Activated CD4-positive, alpha-beta memory T cell treated with anti-CD3 and anti-CD28 coated beads for 36 hours (primary cell): ENCODE measurements around the gene ERGIC1. TPM values are rescaled to one million over a fixed set of nuclear protein-coding genes. Genes with fewer than 3 reads are reported as not detected.

ENCODE experiments used
- CTCF ChIA-PET: fragments of 350-600 bp; sonication (Branson Sonifier 250); formaldehyde crosslinking; loops from one replicate; lab custom pipeline; 2021; ENCODE audit warnings: antibody characterized with exemption, inconsistent platforms; lab: Charles Lee
- POLR2A ChIA-PET: fragments of 350-600 bp; sonication (Branson Sonifier 250); formaldehyde crosslinking; loops from one replicate; lab custom pipeline; 2021; ENCODE audit warnings: antibody characterized with exemption; lab: Charles Lee
- DNase-seq: peaks from one replicate; pipeline ENCODE4 v3.0.0-alpha.2; 2020
- H3K27ac Mint-ChIP-seq: one replicate; pipeline ENCODE4 v1.8.0; 2021; ENCODE audit warnings: mixed read lengths
- H3K27me3 Mint-ChIP-seq: one replicate; pipeline ENCODE4 v1.8.0; 2021; ENCODE audit warnings: mixed read lengths
- H3K36me3 Mint-ChIP-seq: one replicate; pipeline ENCODE4 v1.8.0; 2021; ENCODE audit warnings: mixed read lengths
- H3K4me1 Mint-ChIP-seq: one replicate; pipeline ENCODE4 v1.8.0; 2021; ENCODE audit warnings: low read depth, mixed read lengths
- H3K4me3 Mint-ChIP-seq: one replicate; pipeline ENCODE4 v1.8.0; 2021; ENCODE audit warnings: mild to moderate bottlenecking, mixed read lengths
- H3K9me3 Mint-ChIP-seq: one replicate; pipeline ENCODE4 v1.8.0; 2021; ENCODE audit warnings: mixed read lengths
- intact Hi-C: fragments of 100-400 bp; cut with micrococcal nuclease; formaldehyde crosslinking; loops from one replicate; pipeline ENCODE4 v1.15.1; 2023
- total RNA-seq, 2 experiments: library from RNA; stranded (reverse); gene quantifications; one replicate each; pipeline ENCODE4 v1.2.3, GENCODE V29; 2021

ERGIC1 gene
- total RNA-seq, 2 experiments from 2014 or later = 41.9 to 42.7 TPM

DNA sequence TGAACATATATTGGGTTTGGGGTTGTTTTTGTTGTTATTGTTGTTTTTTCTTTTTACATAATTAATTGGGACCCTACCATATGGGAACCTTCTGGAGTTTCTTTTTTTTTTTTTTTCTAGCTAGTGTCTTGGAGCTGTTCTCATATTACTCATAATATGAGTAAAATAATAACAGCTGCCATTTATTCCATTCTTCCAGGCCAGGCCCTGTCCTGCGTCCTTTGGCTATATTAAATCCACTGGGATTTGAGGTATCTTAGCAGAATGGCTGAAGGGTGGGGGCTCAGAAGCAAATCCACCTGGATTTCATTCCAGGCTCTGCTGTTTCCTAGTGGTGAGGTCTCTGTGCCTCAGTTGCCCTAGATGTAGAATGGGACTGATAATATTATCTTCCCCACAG is 77.9 kb downstream of the ERGIC1 start:
- DNase-seq = no peak
- POLR2A ChIA-PET = no interaction called here
- Mint-ChIP-seq H3K27ac (no peak overlapping the region), H3K36me3 (peaks cover 4% of the 10 kb centered on the region), H3K27me3 (no peaks in the 10 kb centered on the region), H3K9me3 (no peaks in the 10 kb centered on the region), H3K4me1 (peaks cover under 1% of the 10 kb centered on the region), H3K4me3 (no peak overlapping the region)
- CTCF ChIA-PET = interaction anchor here (1.0 kb wide), 1 partner anchor 195 kb away, joined by 4 read pairs; no protein-coding TSS in a partner anchor
- intact Hi-C loops = no loop called here

DNA sequence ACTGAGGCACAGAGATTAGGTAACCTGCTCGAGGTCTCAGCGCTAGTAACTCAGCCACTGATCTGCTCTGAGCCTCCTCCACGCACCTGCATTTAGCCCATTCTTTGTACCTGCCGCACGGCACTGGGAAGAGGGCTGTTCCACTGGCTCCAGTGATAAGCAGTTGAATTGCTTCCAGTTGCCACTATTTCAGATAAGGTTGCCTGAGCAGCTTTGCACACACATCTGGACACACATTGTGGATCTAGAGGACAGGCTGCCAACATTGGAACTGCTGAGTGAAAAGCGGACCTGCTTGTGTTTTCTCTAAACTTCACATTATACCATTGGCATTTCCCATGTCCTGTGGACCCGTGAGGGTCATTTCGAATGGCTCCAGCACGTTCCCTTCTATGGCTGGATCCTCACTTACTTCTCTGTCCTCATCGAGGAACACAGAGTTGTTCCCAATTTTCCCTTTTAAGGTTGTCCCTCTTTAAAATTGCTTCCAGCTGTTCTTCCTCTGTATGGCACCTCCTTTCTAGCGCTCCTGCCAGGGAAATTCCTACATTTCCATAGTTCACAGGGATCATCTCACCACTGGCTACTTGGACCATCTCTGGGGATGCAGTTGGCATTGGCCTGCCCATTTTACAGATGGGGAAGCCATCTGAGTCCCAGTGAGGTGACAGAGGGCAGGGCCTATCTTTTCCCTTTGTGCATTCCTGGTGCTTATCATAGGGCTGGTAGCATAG is 79.2 kb downstream of the ERGIC1 start:
- Mint-ChIP-seq H3K4me3 (no peak overlapping the region), H3K27ac (no peak overlapping the region), H3K9me3 (no peaks in the 10 kb centered on the region), H3K4me1 (no peaks in the 10 kb centered on the region), H3K27me3 (no peaks in the 10 kb centered on the region), H3K36me3 (peaks cover 4% of the 10 kb centered on the region)
- ChIA-PET CTCF (no interaction called here), POLR2A (no interaction called here)
- intact Hi-C loops = no loop called here
- no peak for DNase-seq

DNA sequence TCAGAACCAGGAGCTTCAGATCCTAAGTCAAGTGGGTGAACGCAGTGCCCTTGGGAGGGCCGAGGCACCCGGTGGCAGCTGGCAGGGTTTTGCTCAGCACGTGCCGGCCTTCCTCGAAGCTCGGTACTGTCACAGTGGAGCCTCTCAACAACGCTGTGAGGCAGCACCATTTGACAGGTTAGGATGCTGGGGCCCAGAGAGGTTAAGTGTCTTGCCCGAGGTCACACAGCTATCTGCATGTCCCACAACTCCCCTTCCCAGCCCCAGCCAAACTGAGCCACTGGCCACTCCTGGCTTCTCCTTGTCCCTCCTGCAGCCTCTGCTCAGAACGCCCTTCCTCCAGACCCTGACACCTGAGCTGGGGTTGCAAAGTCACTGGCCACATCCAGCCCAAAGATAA is 81.5 kb downstream of the ERGIC1 start:
- intact Hi-C loops = no loop called here
- H3K27me3 Mint-ChIP-seq = no peaks in the 10 kb centered on the region
- ChIA-PET CTCF (interaction anchor here (1.8 kb wide), 1 partner anchor 17 kb away, joined by 7 read pairs; no protein-coding TSS in a partner anchor), POLR2A (no interaction called here)
- no peaks in the 10 kb centered on the region for H3K36me3 Mint-ChIP-seq
- no peak for DNase-seq
- no peak overlapping the region for H3K4me3 Mint-ChIP-seq
- no peaks in the 10 kb centered on the region for H3K9me3 Mint-ChIP-seq
- H3K4me1 Mint-ChIP-seq = no peaks in the 10 kb centered on the region
- H3K27ac Mint-ChIP-seq = no peak overlapping the region

DNA sequence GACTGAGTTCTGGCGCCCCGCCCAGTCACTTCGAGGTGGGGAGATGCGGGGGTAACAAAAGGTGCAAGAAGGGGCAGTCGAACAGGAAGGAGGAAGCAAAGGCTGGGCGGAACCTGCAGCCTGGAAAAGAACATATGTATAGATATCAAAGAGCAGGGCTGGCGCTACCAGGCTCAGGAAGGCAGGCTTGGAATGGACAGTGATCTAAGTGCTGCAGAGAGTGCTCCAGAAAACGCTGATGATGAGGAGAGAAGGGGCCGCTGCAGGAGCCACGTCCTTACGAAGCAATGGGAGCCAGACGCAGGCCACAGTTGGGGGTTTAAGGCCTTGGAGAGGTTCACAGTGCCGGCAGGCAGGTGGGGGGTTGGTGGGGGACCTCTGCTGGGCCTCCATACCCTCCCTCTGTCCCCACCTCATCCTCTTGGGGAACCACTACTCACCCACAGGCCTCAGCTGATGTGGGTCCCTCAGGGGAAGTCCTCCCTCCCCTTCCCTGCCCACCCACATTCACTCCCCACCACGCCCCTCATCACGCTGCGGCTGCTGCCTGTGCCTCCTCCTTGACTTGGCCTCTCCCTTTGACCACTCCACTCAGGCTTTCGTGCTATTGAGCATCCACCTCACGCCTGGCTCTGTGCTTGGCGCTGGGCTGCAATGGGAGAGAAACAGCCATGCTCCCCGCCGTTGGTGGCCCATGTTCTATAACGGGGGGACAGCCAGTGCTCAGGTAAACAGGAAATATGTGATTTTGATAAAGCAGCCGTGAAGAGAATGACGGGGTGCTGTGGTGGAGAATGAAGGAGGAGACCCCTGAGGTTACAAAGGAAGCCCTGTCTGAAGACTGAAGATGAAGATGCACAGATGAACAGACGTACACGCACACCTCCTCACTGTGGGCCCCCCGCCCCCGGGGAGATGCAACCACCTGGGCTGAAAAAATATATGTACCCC is 84.6 kb downstream of the ERGIC1 start:
- H3K4me1 Mint-ChIP-seq = no peaks in the 10 kb centered on the region
- intact Hi-C loops = no loop called here
- no peak for DNase-seq

DNA sequence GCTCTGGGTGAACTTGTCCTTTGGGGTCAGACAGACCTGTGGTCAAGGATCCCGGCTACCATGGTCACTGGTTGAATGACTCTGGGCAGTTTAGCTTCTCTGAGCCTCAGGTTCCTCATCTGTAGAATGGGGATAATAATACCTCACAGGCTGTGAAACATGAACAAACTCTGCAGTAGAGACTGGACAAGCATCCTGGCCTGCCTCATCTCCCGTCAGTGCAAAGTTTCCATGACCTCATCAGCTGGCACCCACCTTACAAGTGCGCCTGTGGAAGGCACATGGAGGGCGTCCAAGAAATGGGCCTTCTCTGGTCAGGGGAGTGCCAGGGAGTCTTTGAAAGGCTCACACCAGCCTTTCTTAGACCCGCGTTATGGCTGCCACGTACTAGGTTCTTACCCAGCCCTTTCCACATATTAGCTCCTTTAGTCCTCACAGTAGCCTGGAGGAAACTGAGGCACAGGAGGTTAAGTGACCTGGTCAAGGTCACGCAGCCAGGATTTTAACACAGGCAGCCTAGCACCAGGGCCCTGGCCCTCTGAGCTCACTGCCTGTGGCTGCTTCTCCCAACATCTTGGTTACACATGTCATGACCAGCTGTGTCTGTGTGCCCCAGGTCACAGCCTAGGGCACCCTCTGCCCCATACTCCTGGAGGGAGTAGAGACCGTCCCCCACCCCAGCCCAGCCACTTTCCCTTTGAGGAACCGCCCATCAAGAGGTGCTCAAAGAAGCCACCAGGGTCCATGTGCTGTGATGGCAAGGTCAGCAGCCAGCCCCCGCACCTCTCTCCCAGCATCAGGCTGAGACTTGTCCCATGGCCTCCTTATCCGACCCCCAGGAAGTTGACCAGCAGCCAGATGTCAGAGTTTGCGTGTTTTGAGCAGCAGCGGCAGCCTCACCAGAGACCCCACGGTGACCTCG is 85.7 kb downstream of the ERGIC1 start:
- Mint-ChIP-seq H3K4me3 (no peak overlapping the region), H3K36me3 (peaks cover 3% of the 10 kb centered on the region), H3K27me3 (no peaks in the 10 kb centered on the region), H3K9me3 (no peaks in the 10 kb centered on the region), H3K4me1 (no peaks in the 10 kb centered on the region), H3K27ac (no peak overlapping the region)
- no peak for DNase-seq
- ChIA-PET POLR2A (no interaction called here), CTCF (interaction anchor here (1.2 to 1.3 kb wide), 2 partner anchors 13 to 203 kb away, joined by 3 to 5 read pairs; no protein-coding TSS in a partner anchor)
- intact Hi-C loops = no loop called here

More for the DNA sequence above, 84.6 kb downstream of the ERGIC1 start:
- Mint-ChIP-seq H3K4me3 (no peak overlapping the region), H3K9me3 (no peaks in the 10 kb centered on the region), H3K27ac (no peak overlapping the region), H3K36me3 (peaks cover 1% of the 10 kb centered on the region), H3K27me3 (no peaks in the 10 kb centered on the region)
- POLR2A ChIA-PET = no interaction called here
- CTCF ChIA-PET = interaction anchor here (1.3 kb wide), 1 partner anchor 14 kb away, joined by 5 read pairs; no protein-coding TSS in a partner anchor

DNA sequence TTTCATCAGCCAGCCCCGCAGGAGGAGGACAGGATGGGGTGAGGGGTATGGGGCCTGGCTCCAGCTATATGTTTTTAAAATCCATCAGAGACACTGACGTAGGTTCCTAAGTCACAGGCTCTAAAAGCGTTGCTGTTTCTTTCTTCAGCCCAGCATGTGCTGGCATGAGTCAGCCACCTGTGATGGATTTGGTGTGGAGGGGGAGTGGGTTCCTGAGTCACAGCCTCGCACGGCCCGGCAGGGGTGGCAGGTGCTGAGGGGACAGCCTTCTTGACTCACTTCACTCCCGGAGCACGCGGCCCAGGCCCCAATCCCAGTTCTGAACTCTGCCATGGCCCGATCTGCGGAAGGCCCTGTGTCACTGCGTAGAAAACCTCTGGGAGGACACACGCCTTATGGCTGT is 86.4 kb downstream of the ERGIC1 start:
- no peak overlapping the region for H3K27ac Mint-ChIP-seq
- intact Hi-C loops = no loop called here
- peaks cover 3% of the 10 kb centered on the region for H3K36me3 Mint-ChIP-seq
- H3K9me3 Mint-ChIP-seq = no peaks in the 10 kb centered on the region
- ChIA-PET POLR2A (no interaction called here), CTCF (interaction anchor here (1.2 to 1.3 kb wide), 2 partner anchors 12 to 204 kb away, joined by 3 to 5 read pairs; no protein-coding TSS in a partner anchor)
- DNase-seq = no peak
- H3K4me1 Mint-ChIP-seq = no peaks in the 10 kb centered on the region
- H3K27me3 Mint-ChIP-seq = no peaks in the 10 kb centered on the region
- no peak overlapping the region for H3K4me3 Mint-ChIP-seq

DNA sequence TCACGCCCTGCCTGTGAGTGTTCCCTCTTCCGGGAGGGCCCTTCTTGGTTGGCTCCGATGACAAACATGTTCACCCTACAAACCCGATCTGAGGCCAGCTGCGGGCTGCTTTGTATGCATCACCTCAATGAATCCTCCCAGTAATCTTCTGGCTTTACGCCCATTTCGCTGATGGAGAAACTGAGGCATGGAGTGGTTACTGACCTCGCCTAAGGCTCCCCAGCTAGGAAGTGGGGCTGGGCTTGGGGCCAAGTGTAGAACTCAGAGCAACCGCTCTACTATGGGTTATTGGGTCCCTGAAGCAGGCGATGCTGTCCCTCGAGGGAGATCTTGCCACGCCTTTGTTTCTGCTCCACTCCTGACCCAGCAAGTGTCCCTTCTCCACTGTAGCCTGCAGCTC is 86.9 kb downstream of the ERGIC1 start:
- intact Hi-C loops = no loop called here
- Mint-ChIP-seq H3K9me3 (no peaks in the 10 kb centered on the region), H3K4me3 (no peak overlapping the region), H3K27ac (no peak overlapping the region), H3K27me3 (no peaks in the 10 kb centered on the region), H3K4me1 (no peaks in the 10 kb centered on the region), H3K36me3 (peaks cover 3% of the 10 kb centered on the region)
- no peak for DNase-seq
- CTCF ChIA-PET = interaction anchor here (1.2 kb wide), 1 partner anchor 206 kb away, joined by 3 read pairs; no protein-coding TSS in a partner anchor
- POLR2A ChIA-PET = no interaction called here

DNA sequence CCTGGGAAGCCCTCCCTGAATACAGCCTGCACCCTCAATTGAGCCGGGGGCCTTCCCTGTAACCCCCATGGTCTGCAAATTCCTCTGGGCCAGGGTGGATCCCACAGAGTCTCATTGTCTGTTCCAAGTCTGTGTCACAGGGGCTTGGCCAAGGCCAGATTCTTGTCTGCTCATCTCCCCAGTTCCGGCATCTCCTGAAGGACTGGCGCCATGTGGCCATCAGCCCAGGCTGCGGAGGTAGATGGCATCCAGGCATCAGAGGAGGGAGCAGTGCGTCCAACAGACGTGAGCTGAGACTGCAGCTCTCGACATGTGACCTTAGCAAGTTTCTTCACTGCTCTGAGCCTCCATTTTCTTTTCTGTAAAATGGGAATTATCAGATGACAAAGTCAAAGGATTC is 87.9 kb downstream of the ERGIC1 start:
- Mint-ChIP-seq H3K36me3 (peaks cover 6% of the 10 kb centered on the region), H3K4me3 (no peak overlapping the region), H3K27me3 (no peaks in the 10 kb centered on the region), H3K9me3 (no peaks in the 10 kb centered on the region), H3K4me1 (no peaks in the 10 kb centered on the region), H3K27ac (no peak overlapping the region)
- ChIA-PET POLR2A (no interaction called here), CTCF (interaction anchor here (1.2 kb wide), 1 partner anchor 207 kb away, joined by 3 read pairs; no protein-coding TSS in a partner anchor)
- intact Hi-C loops = no loop called here
- DNase-seq = no peak

DNA sequence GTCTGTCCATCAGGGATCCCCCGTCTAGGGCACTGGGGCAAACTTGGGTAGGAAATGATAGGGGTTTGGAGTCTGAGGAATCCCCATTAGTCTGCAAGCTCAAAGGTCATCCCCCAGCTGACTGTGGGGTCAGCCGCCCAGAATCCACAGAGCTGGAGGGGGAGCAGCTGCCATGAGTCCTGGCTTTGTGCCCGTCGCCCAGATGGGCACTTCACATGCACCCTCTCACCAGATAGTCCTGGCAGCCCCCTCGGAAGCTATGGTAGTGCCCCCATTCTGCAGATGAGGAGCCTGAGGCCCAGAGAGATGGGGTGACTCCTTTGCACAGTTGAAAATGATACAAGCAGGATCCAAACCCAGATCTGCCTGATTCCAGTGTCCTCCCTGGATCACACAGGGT is 89.5 kb downstream of the ERGIC1 start:
- CTCF ChIA-PET = interaction anchor here (0.9 kb wide), 2 partner anchors 8 to 209 kb away, joined by 3 read pairs; no protein-coding TSS in a partner anchor
- no peaks in the 10 kb centered on the region for H3K27me3 Mint-ChIP-seq
- no peaks in the 10 kb centered on the region for H3K9me3 Mint-ChIP-seq
- H3K4me1 Mint-ChIP-seq = no peaks in the 10 kb centered on the region
- H3K36me3 Mint-ChIP-seq = peaks cover 7% of the 10 kb centered on the region
- H3K27ac Mint-ChIP-seq = no peak overlapping the region
- H3K4me3 Mint-ChIP-seq = no peak overlapping the region
- intact Hi-C loops = no loop called here
- POLR2A ChIA-PET = no interaction called here
- DNase-seq = no peak

DNA sequence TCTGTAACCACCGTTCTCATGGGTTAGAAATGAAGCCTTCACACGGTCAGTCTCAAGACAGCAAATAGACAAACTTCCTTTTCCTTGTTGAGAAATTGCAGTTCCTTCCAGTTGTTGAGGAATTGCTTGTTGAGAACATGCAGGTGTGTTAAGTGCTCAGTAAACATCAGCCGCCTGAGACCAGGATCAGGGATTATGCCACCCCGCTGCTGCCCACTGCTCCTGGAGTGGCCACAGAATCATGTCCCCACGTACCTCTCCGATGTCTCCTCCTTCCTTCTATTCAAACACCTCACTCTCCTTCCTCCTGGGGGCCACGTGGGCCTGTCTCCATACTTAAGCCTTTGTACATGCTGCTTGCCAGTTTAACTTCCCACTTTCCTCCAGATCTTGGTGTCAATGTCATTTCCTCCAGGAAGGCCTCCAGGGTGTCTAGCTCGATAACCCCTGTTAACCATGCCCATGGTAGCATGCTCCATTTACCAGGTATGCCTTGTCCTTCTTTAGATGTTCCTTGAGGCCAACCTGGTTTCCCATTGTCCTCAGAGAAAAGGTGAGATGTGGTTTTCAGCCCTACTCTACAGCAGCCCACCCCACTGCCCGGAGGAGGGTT is 91.4 kb downstream of the ERGIC1 start:
- Mint-ChIP-seq H3K4me3 (no peak overlapping the region), H3K36me3 (peaks cover 7% of the 10 kb centered on the region), H3K4me1 (no peaks in the 10 kb centered on the region), H3K27ac (no peak overlapping the region), H3K9me3 (no peaks in the 10 kb centered on the region), H3K27me3 (no peaks in the 10 kb centered on the region)
- intact Hi-C loops = no loop called here
- DNase-seq = no peak
- CTCF ChIA-PET = interaction anchor here (2.5 kb wide), 1 partner anchor 209 kb away, joined by 11 read pairs; no protein-coding TSS in a partner anchor
- POLR2A ChIA-PET = no interaction called here

DNA sequence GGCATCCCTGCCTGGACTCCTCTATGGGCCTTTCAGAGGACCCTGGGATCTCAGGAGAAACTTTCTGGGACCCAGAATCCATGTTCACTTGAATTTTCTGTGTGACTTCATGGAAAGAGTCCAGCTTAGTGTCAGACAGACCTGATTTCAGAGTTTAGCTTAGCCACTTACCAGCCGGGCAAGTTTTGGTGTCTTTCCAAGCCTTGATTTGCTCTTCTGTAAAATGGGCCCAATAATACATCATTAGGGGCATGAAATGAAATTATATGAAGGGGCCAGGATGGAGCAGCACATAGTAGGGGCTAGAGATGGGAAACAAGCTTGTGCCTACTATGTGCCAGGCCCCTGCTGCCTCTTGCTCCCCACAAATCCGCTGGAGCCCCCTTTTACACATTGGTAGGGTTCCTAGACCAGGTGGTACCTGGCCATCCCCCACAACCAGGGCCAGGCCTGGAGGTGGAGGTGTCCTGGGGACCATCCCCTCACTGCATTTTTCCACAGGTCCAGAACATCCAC is 92.0 kb downstream of the ERGIC1 start:
- no peaks in the 10 kb centered on the region for H3K9me3 Mint-ChIP-seq
- intact Hi-C loops = no loop called here
- no peaks in the 10 kb centered on the region for H3K4me1 Mint-ChIP-seq

More for the DNA sequence above, 92.0 kb downstream of the ERGIC1 start:
- ChIA-PET POLR2A (no interaction called here), CTCF (interaction anchor here (0.5 to 15.3 kb wide), 4 partner anchors 184 to 457 kb away, joined by 3 to 393 read pairs (median 8); no protein-coding TSS in a partner anchor)
- Mint-ChIP-seq H3K27ac (no peak overlapping the region), H3K36me3 (peaks cover 7% of the 10 kb centered on the region), H3K27me3 (no peaks in the 10 kb centered on the region), H3K4me3 (no peak overlapping the region)
- no peak for DNase-seq
